Fibroblast of lung (primary cell): ENCODE results near the gene SP110.

ENCODE experiments used
- EZH2 ChIP-seq: IDR thresholded peaks from 2 replicates; pipeline ENCODE4 v1.5.1; 2012; ENCODE audit warnings: low read length, control low read depth, mild to moderate bottlenecking; ENCODE audit errors: missing control alignments
- TF ChIP-seq, protein P1 (sequence below), 2 donors: IDR thresholded peaks in 1 of 2; conservative IDR thresholded peaks in 1 of 2; 1 replicate in 1 of 2; 2 replicates in 1 of 2; pipeline ENCODE4 v1.5.1; 2011 to 2012; ENCODE audit warnings: low read length in 2 of 2, control low read depth in 1 of 2, inconsistent platforms in 1 of 2, low read depth in 1 of 2, mild to moderate bottlenecking in 1 of 2

GRCh38 chr2:230230087-230230486, 10.3 kb upstream of the SP110 start:
- TF ChIP-seq, protein P1, sequence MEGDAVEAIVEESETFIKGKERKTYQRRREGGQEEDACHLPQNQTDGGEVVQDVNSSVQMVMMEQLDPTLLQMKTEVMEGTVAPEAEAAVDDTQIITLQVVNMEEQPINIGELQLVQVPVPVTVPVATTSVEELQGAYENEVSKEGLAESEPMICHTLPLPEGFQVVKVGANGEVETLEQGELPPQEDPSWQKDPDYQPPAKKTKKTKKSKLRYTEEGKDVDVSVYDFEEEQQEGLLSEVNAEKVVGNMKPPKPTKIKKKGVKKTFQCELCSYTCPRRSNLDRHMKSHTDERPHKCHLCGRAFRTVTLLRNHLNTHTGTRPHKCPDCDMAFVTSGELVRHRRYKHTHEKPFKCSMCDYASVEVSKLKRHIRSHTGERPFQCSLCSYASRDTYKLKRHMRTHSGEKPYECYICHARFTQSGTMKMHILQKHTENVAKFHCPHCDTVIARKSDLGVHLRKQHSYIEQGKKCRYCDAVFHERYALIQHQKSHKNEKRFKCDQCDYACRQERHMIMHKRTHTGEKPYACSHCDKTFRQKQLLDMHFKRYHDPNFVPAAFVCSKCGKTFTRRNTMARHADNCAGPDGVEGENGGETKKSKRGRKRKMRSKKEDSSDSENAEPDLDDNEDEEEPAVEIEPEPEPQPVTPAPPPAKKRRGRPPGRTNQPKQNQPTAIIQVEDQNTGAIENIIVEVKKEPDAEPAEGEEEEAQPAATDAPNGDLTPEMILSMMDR (conservative IDR thresholded peaks at IDR 0.05 in 1 of 2, IDR thresholded peaks at IDR 0.05 in 1 of 2; ENCODE audit: low read depth in 1 of 2, low read length in 2 of 2), result no peak
- no peak for TF ChIP-seq EZH2
